H1 (cell line): ENCODE data around the gene CWC27.

Experiments used
- CBX5 ChIP-seq: fragments of 300-800, 300-1000 bp; sonication (generic); IDR thresholded peaks from 2 replicates; pipeline ENCODE4 v1.7.1; 2016; ENCODE audit warnings: antibody characterized with exemption, low read length, low read depth
- CHD2 ChIP-seq: IDR thresholded peaks from 2 replicates; pipeline ENCODE4 v1.6.1; 2012; ENCODE audit warnings: low read length, improper control_type of control experiment
- JUN ChIP-seq: IDR thresholded peaks from 2 replicates; pipeline ENCODE4 v1.6.1; 2011; ENCODE audit warnings: low read depth, mild to moderate bottlenecking, improper control_type of control experiment, low read length
- KDM1A ChIP-seq: fragments of 200-600, 300-600 bp; sonication (generic); IDR thresholded peaks from 2 replicates; pipeline ENCODE4 v1.7.1; 2016; ENCODE audit warnings: mild to moderate bottlenecking, low read length, borderline replicate concordance
- KDM5A ChIP-seq: fragments of 200-600 bp; IDR thresholded peaks from 2 replicates; pipeline ENCODE4 v1.7.1; 2012; ENCODE audit warnings: mild to moderate bottlenecking, low read length, inconsistent platforms, mixed read lengths
- POLR2A ChIP-seq, 2 experiments: IDR thresholded peaks; 1 replicate in 1 of 2; 2 replicates in 1 of 2; pipeline ENCODE4 v1.6.1; 2011; ENCODE audit warnings: low read depth in 2 of 2, low read length in 2 of 2, mild to moderate bottlenecking in 2 of 2; ENCODE audit errors: control extremely low read depth in 1 of 2
- POLR2AphosphoS5 ChIP-seq: IDR thresholded peaks from 2 replicates; pipeline ENCODE4 v1.6.1; 2011; ENCODE audit warnings: low read depth, low read length
- TF ChIP-seq, protein P1 (sequence below): IDR thresholded peaks from 2 replicates; pipeline ENCODE4 v1.6.1; 2012; ENCODE audit warnings: low read length, inconsistent platforms
- TF ChIP-seq, protein P2 (sequence below), 3 experiments: IDR thresholded peaks; 1 replicate in 2 of 3; 2 replicates in 1 of 3; pipeline versions ENCODE4 v1.5.1 to v1.6.1; 2011; ENCODE audit warnings: low read length in 3 of 3, mild to moderate bottlenecking in 3 of 3, inconsistent platforms in 2 of 3, low read depth in 1 of 3, moderate library complexity in 1 of 3; ENCODE audit not compliant: insufficient read depth in 1 of 3; ENCODE audit errors: control extremely low read depth in 1 of 3
- TF ChIP-seq, protein P3 (sequence below): IDR thresholded peaks from 2 replicates; pipeline ENCODE4 v1.6.1; 2012; ENCODE audit warnings: inconsistent platforms

DNA sequence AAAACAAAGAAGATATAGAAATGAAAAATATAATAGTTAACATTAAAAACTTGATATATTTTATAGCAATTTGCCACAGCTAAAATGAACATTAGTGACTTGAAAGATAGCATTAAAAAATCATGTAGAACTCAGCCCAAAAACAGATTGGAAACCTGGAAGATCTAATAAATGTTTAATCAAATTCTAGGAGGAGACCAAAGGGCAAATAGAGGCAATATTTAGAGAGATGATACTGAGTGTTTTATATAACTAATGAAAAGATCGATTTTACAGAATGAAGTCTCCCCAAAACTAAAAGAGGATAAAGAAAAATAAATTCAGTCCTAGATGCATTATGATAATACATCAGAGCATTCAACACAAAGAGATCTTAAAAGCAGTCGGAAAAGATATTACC, 127.0 kb downstream of the CWC27 start:
- TF ChIP-seq, protein P1, sequence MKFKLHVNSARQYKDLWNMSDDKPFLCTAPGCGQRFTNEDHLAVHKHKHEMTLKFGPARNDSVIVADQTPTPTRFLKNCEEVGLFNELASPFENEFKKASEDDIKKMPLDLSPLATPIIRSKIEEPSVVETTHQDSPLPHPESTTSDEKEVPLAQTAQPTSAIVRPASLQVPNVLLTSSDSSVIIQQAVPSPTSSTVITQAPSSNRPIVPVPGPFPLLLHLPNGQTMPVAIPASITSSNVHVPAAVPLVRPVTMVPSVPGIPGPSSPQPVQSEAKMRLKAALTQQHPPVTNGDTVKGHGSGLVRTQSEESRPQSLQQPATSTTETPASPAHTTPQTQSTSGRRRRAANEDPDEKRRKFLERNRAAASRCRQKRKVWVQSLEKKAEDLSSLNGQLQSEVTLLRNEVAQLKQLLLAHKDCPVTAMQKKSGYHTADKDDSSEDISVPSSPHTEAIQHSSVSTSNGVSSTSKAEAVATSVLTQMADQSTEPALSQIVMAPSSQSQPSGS = no peak
- TF ChIP-seq POLR2A (IDR thresholded peaks at IDR 0.05; ENCODE audit: control extremely low read depth in 1 of 2, low read depth in 2 of 2, low read length in 2 of 2) (no peak), JUN (no peak), KDM1A (no peak), CHD2 (no peak), CBX5 (no peak), POLR2AphosphoS5 (no peak), KDM5A (no peak)
- TF ChIP-seq, protein P2, sequence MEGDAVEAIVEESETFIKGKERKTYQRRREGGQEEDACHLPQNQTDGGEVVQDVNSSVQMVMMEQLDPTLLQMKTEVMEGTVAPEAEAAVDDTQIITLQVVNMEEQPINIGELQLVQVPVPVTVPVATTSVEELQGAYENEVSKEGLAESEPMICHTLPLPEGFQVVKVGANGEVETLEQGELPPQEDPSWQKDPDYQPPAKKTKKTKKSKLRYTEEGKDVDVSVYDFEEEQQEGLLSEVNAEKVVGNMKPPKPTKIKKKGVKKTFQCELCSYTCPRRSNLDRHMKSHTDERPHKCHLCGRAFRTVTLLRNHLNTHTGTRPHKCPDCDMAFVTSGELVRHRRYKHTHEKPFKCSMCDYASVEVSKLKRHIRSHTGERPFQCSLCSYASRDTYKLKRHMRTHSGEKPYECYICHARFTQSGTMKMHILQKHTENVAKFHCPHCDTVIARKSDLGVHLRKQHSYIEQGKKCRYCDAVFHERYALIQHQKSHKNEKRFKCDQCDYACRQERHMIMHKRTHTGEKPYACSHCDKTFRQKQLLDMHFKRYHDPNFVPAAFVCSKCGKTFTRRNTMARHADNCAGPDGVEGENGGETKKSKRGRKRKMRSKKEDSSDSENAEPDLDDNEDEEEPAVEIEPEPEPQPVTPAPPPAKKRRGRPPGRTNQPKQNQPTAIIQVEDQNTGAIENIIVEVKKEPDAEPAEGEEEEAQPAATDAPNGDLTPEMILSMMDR (IDR thresholded peaks at IDR 0.05; ENCODE audit: control extremely low read depth in 1 of 3, insufficient read depth in 1 of 3, low read depth in 1 of 3, low read length in 3 of 3) = no peak
- TF ChIP-seq, protein P3, sequence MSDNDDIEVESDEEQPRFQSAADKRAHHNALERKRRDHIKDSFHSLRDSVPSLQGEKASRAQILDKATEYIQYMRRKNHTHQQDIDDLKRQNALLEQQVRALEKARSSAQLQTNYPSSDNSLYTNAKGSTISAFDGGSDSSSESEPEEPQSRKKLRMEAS = no peak
